Activated naive CD8-positive, alpha-beta T cell treated with anti-CD3 and anti-CD28 coated beads, Interleukin-2, amount 50 U/mL, for 16 hours (primary cell): ENCODE data around the gene LIPE.

Source experiments
- DNase-seq: peaks from one replicate; pipeline ENCODE4 v3.0.0-alpha.2; 2020; ENCODE audit warnings: low read depth, low spot score

Gene LIPE

DNA sequence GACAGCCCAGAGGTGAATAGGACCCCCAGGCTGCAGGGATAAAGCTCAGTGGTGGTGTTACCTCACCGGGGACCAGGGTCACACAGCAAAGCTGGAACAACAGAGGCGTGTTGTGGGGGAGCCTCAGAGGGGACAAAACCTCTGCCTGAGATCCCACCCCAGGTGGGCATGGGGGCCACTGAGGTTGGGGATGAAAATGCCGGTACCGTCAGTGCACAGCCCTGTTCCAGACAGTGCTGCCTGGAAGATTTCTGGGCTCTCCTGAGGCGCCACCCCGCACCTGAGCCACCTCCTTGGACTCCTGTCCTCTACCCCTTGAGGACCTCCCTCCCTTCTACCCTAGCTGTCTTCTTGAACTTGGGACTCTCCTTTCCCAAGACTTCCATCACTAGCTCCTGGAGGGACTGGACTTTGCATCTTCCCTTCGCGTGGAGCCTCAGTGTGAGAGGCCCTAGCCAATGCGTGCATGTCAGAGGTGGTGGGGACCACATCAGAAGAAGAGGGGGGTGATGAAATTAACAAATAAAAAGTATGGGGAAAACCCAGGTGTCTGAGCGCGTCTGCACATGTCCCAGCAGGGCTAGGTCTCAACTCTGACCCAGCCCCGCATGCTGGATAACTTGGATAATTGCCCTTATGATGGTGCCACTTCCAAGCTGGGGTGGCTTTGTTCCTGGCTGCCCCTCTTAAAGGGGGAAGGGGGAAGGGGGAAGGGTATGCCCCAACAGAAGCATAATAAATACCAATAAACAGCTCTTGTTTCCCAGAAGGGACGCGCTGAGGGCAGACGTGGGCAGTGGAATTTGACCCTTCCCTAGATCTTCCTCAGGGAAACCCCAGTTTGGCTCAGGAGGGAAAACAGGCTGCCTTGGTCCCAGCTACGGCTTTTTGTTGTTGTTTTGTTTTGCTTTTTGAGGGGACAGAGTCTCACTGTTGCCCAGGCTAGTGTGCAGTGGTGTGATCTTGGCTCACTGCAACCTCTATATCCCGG lies 48.7 kb downstream of the LIPE start:
- no peak for DNase-seq

DNA sequence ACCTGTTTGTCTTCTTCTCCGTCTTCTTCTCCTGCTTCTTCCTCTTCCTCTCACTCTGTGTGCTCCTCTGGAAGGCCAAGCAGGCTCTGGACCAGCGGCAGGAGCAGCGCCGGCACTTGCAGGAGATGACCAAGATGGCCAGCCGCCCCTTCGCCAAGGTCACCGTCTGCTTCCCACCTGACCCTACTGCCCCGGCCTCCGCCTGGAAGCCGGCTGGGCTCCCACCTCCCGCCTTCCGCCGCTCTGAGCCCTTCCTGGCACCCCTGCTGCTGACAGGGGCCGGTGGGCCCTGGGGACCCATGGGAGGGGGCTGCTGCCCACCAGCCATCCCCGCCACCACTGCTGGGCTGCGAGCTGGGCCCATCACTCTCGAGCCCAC lies 51.0 kb downstream of the LIPE start:
- no peak for DNase-seq

DNA sequence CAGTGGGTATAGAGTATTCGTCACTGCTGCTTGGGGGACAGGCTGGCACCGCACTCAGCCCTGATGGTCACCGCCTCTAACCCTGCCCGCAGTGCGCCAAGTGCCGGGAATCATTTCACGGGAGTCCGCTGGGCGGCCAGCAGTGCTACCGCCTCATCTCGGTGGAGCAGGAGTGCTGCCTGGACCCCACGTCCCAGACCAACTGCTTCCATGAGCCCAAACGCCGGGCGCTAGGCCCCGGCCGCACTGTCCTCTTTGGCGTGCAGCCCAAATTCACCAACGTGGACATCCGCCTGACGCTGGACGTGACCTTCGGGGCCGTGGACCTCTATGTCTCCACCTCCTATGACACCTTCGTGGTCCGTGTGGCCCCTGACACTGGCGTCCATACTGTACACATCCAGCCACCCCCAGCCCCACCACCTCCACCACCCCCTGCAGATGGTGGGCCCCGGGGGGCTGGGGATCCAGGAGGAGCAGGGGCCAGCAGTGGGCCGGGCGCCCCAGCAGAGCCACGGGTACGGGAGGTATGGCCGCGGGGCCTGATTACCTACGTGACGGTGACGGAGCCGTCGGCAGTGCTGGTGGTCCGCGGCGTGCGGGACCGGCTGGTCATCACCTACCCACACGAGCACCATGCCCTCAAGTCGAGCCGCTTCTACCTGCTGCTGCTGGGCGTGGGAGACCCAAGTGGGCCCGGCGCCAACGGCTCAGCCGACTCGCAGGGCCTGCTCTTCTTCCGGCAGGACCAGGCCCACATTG lies 51.6 kb downstream of the LIPE start:
- no peak for DNase-seq

DNA sequence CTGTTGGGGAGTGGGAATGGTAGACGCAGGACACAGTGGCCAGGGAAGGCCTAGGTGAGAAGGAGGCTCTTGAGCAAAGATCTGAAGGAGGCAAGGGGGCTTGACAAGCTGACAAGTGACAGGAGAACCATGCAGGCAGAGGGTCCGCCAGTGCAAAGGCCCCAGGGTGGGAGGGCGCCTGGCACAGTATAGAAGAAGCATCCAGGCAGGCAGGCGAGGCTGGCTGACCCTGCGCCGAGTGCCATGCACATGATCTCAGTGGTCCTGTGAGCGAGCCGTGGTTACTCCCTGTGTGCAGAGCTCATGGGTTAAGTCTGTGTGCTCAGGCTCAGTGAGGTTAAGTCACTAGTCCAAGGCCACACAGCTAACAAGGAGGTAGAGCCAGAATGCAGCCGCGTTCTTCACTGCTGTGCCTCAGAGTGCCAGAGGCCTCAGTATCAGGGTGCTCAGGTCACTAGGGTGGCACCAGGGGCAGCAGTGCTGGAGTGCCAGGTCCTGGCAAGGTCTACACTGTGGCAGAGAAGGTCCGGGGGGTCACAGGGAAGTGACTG lies 52.3 kb downstream of the LIPE start:
- DNase-seq = no peak

DNA sequence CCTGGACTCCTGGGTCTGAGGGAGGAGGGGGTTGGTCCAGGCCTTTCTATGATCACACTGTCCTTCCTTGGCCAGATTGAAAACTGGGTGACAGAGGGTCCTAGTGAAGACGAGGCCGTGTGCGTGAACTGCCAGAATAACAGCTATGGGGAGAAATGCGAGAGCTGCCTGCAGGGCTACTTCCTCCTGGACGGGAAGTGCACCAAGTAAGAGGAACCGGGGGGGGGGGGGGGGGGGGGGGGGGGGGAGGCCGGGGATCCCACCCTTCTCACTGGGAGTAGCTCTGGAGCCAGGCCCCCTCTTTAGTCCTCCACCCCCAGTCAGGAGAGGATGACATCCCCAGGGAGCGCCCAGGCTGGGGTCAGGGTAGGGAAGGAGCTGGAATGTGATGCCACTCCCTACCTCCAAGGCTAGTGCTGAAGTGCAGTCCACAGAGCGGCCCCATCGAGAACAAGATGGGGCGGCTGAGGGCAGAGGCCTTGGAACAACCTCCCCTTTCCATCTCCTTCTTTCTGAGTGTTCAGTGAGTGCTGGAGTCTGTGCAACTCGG lies 56.5 kb downstream of the LIPE start:
- no peak for DNase-seq

DNA sequence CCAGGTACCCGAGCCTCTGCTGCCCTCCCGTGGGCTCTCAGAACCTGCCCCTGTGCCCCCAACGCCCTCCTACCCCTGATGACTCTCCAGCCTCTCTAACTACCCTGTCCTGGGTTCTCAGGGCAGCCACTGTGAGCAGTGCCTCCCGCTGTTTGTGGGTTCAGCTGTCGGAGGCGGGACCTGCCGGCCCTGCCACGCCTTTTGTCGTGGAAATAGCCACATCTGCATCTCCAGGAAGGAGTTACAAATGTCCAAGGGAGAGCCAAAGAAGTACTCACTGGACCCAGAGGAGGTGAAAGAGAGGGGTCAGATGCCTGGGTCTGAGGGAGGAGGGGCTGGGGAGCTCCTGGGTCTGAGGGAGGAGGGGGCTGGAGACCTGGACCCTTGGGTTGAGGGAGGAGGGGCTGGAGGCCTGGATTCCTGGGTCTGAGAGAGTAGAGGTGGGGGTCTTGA lies 57.1 kb downstream of the LIPE start:
- no peak for DNase-seq

DNA sequence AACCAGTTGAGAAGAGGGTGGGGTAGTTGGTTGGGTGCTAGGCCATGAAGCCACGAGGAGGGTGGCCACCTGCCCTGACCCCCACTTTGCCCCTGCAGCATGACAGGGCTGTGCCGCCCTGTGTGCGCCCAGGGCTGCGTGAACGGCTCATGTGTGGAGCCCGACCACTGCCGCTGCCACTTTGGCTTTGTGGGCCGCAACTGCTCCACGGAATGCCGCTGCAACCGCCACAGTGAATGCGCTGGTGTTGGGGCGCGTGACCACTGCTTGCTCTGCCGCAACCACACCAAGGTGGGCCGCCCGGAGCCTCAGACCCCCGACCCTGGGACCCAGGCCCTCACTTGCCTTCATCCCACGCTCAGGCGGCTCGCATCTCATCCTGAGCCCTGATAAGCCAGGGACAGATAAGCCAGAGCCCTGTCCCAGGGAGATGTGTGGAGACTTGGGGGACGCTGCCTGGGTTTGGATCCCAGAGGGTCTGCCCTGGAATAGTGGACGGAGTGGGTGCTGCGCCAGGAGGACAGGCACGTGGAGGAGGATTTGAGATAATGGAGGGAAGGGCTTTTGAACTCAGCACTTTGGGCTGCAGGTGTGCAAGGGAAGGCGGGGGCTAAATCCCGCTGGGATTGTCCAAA lies 57.6 kb downstream of the LIPE start:
- DNase-seq = no peak

DNA sequence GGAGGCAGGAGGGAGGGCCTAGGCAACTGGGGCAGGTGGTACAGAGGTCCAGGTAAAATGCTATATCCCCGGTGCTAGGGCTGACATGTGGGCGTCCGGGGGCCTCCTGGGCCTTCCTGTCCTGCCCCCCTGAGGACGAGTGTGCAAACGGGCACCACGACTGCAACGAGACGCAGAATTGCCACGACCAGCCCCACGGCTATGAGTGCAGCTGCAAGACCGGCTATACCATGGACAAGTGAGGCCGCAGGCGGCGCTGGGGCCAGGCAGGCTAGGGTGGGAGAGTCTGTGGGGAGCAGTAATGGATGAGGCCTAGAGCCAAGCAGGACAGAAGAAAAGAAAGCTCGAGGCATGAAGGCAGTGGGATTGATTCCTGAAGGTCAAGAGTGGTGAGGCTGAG lies 58.4 kb downstream of the LIPE start:
- no peak for DNase-seq

DNA sequence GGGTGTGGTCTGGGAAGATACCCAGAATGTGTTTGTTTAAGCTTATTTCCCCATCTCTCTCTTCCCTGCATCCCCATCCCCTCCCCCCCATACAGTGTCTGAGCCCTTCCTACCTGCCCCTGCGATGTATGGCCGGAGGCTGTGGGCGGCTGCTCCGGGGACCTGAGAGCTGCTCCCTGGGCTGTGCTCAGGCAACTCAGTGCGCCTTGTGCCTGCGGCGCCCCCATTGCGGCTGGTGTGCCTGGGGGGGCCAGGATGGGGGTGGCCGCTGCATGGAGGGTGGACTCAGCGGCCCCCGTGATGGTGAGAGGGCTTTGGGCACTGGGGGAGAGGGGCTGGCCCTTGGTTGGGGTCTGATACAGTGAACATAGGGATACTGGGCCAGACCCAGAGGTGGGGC lies 58.8 kb downstream of the LIPE start:
- DNase-seq = no peak

DNA sequence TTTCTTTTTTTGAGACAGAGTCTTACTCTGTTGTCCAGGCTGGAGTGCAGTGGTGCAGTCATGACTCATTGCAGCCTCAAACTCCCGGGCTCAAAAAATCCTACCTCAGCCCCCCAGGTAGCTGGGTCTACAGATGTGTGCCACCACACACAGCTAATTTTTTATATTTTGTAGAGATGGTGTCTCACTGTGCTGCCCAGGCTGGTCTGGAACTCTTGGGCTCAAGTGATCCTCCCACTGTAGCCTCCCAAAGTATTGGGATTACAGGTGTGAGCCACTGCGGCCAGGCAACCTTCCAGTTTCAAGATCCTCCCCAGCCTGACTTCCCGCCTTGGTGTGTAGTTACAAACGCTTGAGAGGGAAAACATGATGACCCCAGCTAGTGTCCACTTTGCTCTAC lies 59.3 kb downstream of the LIPE start:
- DNase-seq = no peak

DNA sequence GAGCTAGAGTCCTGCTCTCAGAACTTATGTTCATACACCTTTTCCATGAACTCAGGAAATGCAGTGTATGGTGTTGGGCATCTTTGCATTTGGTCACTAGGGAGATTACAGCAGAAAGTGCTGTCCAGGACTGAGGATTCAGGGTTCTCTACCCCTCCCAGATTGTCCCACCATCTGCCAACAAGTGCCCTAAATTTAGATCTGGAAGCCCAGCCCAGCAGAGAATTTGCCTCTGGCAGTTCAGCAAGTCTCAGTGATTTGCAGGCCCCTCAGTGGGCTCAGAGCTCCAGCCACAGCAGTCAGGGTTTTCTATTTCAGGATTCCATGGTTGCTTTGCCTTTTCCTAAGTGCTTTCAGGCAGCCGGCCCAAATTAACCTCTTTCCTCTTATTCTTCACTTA lies 60.5 kb downstream of the LIPE start:
- DNase-seq = no peak

DNA sequence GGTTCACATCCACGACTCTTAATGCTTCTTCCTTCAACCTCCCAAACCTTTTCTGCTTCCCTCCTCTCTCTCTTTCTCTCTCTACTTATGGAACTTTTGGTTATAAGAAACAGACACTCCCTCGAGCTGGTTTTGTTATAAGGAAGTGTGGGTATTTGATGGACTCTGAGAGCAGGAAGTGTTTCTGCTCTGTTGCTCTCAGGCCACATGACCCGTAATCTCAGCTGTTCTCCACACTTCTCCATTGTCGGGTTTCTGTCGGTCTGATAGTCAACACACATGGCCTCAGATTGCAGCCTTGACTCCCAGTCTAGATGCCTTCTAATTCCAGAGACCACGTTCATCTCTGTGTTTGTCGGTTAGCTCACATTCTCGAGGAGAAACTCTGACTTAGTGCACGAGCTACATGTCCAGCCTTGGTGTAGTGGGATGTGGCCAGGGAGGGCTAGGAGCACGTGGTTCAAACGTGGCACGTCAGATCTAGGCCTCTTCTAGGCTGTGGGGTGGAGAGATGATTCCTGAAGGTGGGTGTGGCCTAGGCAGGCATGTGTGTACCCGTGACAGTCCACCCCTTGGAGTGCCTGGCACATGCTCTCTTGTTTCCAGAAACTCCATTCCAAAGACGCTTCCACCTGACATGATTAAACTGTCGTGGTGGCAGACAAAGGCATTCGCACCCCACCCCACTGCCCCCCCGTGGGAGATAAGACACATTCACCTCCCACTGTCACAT lies 63.4 kb downstream of the LIPE start:
- DNase-seq = no peak

DNA sequence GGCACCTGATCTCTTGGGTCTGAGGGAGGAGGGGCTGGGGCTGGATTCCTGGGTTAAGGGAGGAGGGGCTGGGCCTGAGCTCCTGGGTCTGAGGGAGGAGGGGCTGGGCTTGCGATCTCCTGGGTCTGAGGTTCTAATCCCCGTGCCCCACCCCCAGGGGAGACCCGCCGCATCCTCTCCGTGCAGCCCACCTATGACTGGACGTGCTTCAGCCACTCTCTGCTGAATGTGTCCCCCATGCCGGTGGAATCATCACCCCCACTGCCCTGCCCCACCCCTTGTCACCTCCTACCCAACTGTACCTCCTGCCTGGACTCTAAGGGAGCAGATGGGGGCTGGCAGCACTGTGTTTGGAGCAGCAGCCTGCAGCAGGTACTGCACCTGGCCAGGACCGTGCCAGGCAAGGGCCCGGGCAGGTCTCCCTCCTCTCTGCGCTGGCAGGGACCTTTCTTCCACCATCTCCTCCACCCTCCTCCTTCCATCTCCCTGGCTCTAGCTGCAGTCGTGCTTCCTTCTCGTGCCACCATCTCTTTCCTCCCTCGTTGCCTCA lies 64.2 kb downstream of the LIPE start:
- DNase-seq = no peak

DNA sequence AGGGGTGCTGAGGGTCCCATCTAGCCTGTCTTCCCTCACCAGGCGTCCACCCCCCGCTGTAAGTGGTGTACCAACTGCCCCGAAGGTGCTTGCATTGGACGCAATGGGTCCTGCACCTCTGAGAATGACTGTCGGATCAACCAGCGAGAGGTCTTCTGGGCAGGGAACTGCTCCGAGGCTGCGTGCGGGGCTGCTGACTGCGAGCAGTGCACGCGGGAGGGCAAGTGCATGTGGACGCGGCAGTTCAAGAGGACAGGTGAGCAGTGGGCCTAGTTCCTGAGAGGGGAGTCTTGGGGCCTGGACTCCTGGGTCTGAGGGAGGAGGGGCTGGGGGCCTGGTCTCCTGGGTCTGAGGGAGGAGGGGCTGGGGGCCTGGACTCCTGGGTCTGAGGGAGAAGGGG lies 64.8 kb downstream of the LIPE start:
- no peak for DNase-seq

DNA sequence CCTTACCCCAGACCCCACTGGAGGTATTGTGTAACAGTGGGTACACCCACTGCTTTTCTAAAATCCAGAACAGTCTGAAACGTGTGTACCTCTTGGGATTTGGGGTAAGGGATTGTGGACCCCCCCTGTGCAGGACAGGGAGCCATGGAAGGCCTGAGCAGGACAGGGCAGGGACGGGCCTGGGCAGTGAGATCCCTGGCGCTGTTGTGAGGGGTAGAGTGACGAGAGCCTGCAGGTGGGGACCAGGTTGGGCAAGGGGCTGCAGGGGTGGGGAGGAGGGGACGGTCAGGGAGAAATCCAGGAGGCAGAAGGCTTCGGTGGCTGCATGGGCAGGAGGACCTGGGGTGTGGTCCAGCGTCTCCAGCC lies 65.7 kb downstream of the LIPE start:
- no peak for DNase-seq

DNA sequence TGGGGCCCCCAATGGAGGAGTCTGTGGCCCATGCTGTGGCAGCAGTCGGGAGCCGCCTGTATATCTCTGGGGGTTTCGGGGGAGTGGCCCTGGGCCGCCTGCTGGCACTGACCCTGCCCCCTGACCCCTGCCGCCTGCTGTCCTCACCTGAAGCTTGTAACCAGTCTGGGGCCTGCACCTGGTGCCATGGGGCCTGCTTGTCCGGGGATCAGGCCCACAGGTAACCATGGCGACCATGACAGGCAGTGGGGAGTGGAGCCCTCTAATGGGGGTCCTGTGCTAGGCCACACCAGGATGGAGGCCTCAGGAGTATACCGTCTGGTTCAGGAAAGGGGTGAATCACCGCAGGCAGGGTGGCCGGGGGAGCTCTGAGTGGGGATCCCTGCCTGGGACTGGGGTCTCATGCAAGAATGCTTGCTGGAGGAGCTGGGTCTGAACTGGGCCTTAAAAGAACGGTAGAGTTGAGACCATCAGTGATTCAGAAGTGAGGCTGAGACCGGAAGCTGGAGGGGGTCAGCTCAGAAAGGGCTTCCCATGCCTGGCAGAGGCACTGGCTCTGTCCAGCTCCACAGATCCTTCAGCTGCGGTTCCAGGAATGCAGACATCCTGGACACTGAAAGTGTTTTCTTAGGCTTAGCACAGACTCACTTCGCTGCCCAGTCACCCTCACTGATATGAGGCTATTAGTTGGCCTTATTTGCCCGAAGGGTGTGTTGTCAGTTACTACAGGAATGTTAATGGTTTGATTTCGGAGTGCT lies 66.2 kb downstream of the LIPE start:
- DNase-seq = no peak

DNA sequence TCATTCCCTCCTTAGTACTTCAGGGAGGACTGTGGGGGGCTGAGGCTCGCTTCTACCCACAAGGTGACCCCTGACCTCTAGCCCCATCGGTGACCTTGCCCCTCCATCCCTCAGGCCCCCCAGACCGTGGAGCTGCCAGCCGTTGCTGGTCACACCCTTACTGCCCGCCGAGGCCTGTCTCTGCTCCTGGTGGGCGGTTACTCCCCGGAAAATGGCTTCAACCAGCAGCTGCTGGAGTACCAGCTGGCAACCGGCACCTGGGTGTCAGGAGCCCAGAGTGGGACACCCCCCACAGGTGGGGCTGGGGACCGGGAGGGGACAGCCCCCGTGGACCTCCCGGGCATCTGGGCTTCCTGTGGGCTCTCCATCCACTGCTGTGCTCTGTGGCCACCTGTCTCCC lies 69.9 kb downstream of the LIPE start:
- DNase-seq = no peak

DNA sequence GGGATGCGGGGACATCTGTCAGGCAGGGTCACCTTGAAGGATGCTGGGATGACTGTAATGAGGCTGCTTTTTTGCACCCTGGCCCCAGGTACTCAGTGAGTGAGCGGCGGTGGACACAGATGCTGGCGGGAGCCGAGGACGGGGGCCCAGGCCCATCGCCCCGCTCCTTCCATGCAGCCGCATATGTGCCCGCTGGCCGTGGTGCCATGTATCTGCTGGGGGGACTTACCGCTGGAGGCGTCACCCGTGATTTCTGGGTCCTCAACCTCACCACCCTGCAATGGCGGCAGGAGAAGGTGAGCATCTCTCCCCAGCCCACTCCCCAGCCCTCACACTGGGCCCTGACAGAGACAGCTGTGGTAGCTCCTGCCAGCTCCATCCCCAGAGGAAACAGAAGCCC lies 70.5 kb downstream of the LIPE start:
- DNase-seq = no peak

DNA sequence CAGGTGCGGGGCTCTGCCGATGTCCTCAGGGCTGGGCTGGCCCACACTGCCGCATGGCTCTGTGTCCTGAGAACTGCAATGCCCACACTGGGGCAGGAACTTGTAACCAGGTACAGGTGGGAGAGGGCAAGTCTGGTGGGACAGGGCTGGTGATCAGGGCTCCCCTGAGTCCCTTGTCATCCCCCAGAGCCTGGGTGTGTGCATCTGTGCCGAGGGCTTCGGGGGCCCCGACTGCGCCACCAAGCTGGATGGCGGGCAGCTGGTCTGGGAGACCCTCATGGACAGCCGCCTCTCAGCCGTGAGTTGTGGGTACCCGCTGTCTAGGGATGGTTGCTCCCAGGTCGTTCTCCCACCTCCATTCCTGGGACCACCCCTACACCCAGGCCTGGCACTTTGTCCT lies 71.3 kb downstream of the LIPE start:
- no peak for DNase-seq

DNA sequence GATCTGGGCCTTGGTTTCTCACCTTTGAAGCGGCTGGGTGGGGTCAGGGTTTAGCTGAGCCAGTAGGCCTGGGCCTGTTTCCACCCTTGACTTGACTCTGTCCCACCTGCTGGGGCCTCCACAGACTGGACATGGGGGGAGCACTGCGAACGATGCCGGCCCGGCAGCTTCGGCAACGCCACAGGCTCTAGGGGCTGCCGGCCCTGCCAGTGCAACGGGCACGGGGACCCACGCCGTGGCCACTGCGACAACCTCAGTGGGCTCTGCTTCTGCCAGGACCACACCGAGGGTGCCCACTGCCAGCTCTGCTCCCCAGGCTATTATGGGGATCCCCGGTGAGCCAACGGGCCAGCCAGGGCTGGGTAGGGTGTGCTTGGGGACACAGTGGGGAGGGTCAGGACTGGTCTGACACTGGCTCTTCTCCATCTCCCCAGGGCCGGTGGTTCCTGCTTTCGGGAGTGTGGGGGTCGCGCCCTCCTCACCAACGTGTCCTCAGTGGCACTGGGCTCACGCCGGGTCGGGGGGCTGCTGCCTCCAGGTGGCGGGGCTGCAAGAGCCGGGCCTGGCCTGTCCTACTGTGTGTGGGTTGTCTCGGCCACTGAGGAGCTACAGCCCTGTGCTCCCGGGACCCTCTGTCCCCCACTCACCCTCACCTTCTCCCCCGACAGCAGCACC lies 73.7 kb downstream of the LIPE start:
- no peak for DNase-seq
